GM12878 (cell line): Measurements from ENCODE around the gene COL1A1. TPM values are rescaled to one million over a fixed set of nuclear protein-coding genes. Genes with fewer than 3 reads are reported as not detected.

Source experiments
- ATF2 ChIP-seq: IDR thresholded peaks from 2 replicates; pipeline ENCODE4 v1.6.1; 2012; ENCODE audit warnings: low read length, inconsistent platforms
- E2F4 ChIP-seq: IDR thresholded peaks from 2 replicates; pipeline ENCODE4 v1.6.1; 2012; ENCODE audit warnings: low read depth, low read length, improper control_type of control experiment
- SREBF1 ChIP-seq: IDR thresholded peaks from 2 replicates; pipeline ENCODE4 v1.6.1; 2012; ENCODE audit warnings: mild to moderate bottlenecking, low read length
- ZNF592 ChIP-seq: fragments of 450-650 bp; IDR thresholded peaks from 2 replicates; pipeline ENCODE4 v1.6.1; 2017; ENCODE audit warnings: mild to moderate bottlenecking, moderate library complexity
- polyA plus RNA-seq, 11 experiments: library from polyadenylated mRNA; depleted of rRNA in 4 of 11; unstranded in 6 of 11; stranded (reverse) in 5 of 11; fragments of >200 nt; fragmentation: Nextera tagmentation in 4 of 11; fragmentation: Illumina TruSeq in 1 of 11; extraction: Ambion mirVana in 4 of 11; extraction: Trizol in 1 of 11; gene quantifications; 1 replicate in 1 of 11; 2 replicates in 10 of 11; pipeline versions ENCODE4 v1.2.1 to v1.2.3, GENCODE V29; 2011 to 2016; ENCODE audit warnings: inconsistent platforms in 2 of 11, missing spikeins in 2 of 11, low read depth in 1 of 11
- total RNA-seq, 4 experiments: library from RNA; depleted of rRNA in 3 of 4; stranded (reverse); fragments of >200 nt in 3 of 4; fragmentation: Illumina TruSeq in 1 of 4; extraction: Trizol in 1 of 4; gene quantifications; 2 replicates each; pipeline versions ENCODE4 v1.2.1 to v1.2.3, GENCODE V29; 2013 to 2021

The COL1A1 gene
- total and polyA plus RNA-seq, 10 of the 15 experiments (the other 5 are each of a cell fraction or from before 2014, with no cell fraction given) = 0.18 to 7.7 (median 2.3) TPM

- TF ChIP-seq ZNF592 = no peak
- no peak for TF ChIP-seq SREBF1
- TF ChIP-seq ATF2 = no peak
- no peak for TF ChIP-seq E2F4
Measured at GRCh38 chr17:50187751-50188530, 13.5 kb downstream of the COL1A1 start (continued).
